ENCODE results near the gene NCAN.

DNA sequence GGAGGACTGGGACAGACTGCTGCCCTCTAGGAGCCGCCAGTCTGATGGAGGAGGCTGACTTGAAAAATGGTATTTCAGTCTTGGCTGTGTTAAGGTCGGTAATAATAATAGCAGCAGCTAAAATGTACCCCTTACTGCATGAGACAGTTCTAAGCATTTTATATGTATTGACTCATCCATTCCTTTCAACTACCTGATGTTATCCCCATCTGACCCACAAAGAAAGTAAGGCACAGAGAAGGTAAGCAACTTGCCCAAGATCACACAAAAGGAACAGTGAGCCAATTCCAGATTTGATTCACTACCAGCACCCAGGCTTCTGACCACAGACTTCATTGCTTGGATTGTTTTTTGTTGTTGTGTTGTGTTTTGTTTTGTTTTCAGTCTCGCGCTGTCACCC is 4.0 kb downstream of the NCAN start:
- no peak for TF ChIP-seq POLR2A (IDR thresholded peaks at IDR 0.05)
- TF ChIP-seq, protein P1, sequence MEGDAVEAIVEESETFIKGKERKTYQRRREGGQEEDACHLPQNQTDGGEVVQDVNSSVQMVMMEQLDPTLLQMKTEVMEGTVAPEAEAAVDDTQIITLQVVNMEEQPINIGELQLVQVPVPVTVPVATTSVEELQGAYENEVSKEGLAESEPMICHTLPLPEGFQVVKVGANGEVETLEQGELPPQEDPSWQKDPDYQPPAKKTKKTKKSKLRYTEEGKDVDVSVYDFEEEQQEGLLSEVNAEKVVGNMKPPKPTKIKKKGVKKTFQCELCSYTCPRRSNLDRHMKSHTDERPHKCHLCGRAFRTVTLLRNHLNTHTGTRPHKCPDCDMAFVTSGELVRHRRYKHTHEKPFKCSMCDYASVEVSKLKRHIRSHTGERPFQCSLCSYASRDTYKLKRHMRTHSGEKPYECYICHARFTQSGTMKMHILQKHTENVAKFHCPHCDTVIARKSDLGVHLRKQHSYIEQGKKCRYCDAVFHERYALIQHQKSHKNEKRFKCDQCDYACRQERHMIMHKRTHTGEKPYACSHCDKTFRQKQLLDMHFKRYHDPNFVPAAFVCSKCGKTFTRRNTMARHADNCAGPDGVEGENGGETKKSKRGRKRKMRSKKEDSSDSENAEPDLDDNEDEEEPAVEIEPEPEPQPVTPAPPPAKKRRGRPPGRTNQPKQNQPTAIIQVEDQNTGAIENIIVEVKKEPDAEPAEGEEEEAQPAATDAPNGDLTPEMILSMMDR (IDR thresholded peaks at IDR 0.05) = no peak

Data from right lobe of liver (tissue), 4 donors.